ENCODE results near the gene ABTB2. TPM values are rescaled to one million over a fixed set of nuclear protein-coding genes. Genes with fewer than 3 reads are reported as not detected.

ABTB2 gene
- total RNA-seq: 10 to 100 TPM in 9 of 10 donors, 1 to 10 TPM in 1; 7.3 to 19.1 (median 15.8) TPM
- polyA plus RNA-seq: 10 to 100 TPM in 1 of 2 donors, 1 to 10 TPM in 1; 2.5 to 11.0 TPM
- long read RNA-seq, donor 1, full-length matches to known transcripts: 2 of 6 reads
- long read RNA-seq, donor 1, partial matches to known transcripts: 1 of 6 reads
- long read RNA-seq, donor 1, other reads (novel, unspliced or antisense): 3 of 6 reads
- long read RNA-seq, donor 2, full-length matches to known transcripts: 2 of 12 reads
- long read RNA-seq, donor 2, partial matches to known transcripts: 9 of 12 reads
- long read RNA-seq, donor 2, other reads (novel, unspliced or antisense): 1 of 12 reads
- long read RNA-seq, donor 3, full-length matches to known transcripts: 4 of 11 reads
- long read RNA-seq, donor 3, partial matches to known transcripts: 7 of 11 reads
- long read RNA-seq, donor 3, other reads (novel, unspliced or antisense): 0 of 11 reads

DNA sequence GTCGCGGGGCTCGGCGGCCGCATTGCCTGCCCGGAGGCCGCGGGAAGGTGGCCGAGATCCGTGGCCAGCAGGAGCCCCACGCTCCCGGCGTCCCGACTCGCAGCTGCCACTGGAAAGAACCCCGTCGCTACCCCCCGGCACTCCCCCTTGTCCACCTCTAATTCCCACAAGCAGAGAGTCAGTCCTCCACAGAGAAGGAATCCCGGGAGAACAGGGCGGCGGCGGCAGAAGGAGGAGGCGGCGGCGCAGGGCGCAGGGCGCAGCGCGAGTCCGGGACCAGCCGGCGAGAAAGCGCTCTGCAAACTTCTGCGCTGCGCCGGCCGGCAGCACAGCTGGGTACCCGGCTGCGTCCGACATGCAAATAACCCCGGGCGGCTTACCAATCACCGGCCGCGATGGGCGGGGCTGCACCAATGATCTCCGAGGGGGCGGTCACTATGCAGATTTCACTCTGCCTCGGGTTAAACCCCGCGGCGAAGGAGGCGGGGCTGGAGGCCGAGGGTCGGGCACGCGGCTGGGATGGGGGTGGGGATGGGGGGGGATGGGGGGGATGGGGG, at the start of gene ABTB2:
ABTB2 (minus strand) TSS at position 310 of the 557 bp plus-strand sequence.
- H3K4me1 ChIP-seq: peaks cover 9 to 46% (median 37%) of the 10 kb centered on the region in 9 donors
- TF ChIP-seq, protein P1, sequence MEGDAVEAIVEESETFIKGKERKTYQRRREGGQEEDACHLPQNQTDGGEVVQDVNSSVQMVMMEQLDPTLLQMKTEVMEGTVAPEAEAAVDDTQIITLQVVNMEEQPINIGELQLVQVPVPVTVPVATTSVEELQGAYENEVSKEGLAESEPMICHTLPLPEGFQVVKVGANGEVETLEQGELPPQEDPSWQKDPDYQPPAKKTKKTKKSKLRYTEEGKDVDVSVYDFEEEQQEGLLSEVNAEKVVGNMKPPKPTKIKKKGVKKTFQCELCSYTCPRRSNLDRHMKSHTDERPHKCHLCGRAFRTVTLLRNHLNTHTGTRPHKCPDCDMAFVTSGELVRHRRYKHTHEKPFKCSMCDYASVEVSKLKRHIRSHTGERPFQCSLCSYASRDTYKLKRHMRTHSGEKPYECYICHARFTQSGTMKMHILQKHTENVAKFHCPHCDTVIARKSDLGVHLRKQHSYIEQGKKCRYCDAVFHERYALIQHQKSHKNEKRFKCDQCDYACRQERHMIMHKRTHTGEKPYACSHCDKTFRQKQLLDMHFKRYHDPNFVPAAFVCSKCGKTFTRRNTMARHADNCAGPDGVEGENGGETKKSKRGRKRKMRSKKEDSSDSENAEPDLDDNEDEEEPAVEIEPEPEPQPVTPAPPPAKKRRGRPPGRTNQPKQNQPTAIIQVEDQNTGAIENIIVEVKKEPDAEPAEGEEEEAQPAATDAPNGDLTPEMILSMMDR (IDR thresholded peaks at IDR 0.05): no peak
- H3K36me3 ChIP-seq: no peaks in the 10 kb centered on the region
- H3K27ac ChIP-seq: peak within 1 kb of the TSS; percentile 26 to 87 (median 80)
- intact Hi-C loops (cut with DNase I): loop anchor here in 9 of 10 donors (1.0 to 10.0 kb wide), 16 partner anchors 45 to 500 kb away; partner anchors contain the start of genes CAPRIN1 (in 1 of the 9) and NAT10 (in 1 of the 9)
- H3K27me3 ChIP-seq: peaks cover 0 to 38% (median 29%) of the 10 kb centered on the region in 7 donors
- 0% methylated on average over 41 to 57 of the region's 57 CpGs for WGBS, 2 donors
- peak within 1 kb of the TSS; percentile 26 to 88 (median 68) for H3K4me3 ChIP-seq
- no peaks in the 10 kb centered on the region for H3K9me3 ChIP-seq
- ATAC-seq (peak; percentile 94 to 96 (median 96)), DNase-seq (peak; percentile 98)

DNA sequence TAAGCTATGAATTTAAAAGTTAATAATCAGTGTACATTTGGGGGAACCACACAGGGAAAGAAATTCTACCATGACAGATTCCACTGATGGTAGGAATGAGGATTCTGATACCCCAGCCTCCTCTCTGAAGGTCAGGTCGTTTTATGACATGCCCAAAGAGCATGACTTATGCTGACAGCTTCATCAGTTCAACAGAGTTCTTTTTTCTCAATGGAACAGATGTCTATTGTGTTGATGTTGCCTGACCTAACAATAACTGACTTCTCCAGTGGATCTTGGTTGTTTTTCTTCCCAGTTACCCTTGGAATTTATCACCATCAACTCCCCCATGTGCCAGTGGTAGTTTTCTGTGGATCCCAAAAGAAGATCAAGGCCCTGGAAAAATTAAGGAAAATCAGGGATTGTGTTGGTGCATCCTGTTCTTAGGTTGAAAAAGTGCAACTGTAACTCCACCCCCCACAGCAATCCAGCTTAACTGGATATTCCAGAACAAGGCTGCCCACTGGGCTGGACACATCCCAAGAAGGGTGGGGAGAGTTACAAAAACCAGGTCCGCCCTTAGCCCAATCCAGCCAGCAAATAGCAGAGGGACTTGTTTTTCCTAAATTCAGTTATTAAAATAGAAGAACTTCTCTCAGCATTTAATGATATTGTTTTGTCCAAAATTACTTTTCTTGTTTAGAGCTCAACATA, 49.5 kb upstream of the ABTB2 start:
- TF ChIP-seq, protein P1 (IDR thresholded peaks at IDR 0.05): no peak
- Histone ChIP-seq H3K27me3 (peaks cover 0 to 7% (median 0%) of the 10 kb centered on the region in 7 donors), H3K36me3 (no peaks in the 10 kb centered on the region), H3K4me1 (peaks cover 0 to 9% (median 0%) of the 10 kb centered on the region in 9 donors), H3K4me3 (no peak overlapping the region), H3K9me3 (peaks cover 0 to 3% (median 0%) of the 10 kb centered on the region in 11 donors), H3K27ac (no peak overlapping the region)
- no peak for DNase-seq
- intact Hi-C loops (cut with DNase I): no loop called here
- no peak for ATAC-seq
- WGBS, 2 donors: 44 to 56% methylated on average over 2 of the region's 2 CpGs

DNA sequence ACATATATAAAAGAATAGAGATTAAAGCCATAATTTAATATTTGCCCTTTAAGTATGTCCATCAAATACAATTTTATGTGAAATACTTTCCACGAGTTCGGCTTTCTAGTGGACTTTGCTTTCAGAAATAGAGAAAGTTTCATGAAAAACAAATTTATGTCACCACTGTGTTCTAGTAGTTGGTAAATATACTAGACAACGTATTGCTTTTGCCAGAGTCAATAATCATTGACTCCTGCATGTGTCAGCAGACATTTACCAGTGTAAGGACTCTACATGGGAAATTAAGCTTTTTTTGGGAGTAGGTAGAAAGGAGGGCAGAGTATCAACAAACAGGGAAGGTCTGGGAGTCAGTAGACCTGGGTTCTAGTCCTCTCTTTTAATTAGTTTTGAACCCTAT, 48.6 kb upstream of the ABTB2 start:
- no peaks in the 10 kb centered on the region for H3K36me3 ChIP-seq
- no peak for ATAC-seq
- intact Hi-C loops (cut with DNase I): no loop called here
- no peak overlapping the region for H3K27ac ChIP-seq
- H3K27me3 ChIP-seq: peaks cover 0 to 7% (median 0%) of the 10 kb centered on the region in 7 donors
- no peak overlapping the region for H3K4me3 ChIP-seq
- H3K4me1 ChIP-seq: peaks cover 0 to 9% (median 0%) of the 10 kb centered on the region in 9 donors
- no peak for DNase-seq
- TF ChIP-seq, protein P1 (IDR thresholded peaks at IDR 0.05): no peak
- no peaks in the 10 kb centered on the region for H3K9me3 ChIP-seq
- WGBS, 2 donors: 85% methylated on average over 3 of the region's 3 CpGs
